Ovary (tissue), 9 donors: Measurements from ENCODE around the gene CYB5R4. TPM values are rescaled to one million over a fixed set of nuclear protein-coding genes. Genes with fewer than 3 reads are reported as not detected.

Experiments
- DNase-seq, 5 donors: peaks; one replicate each; pipeline ENCODE4 v3.0.0-alpha.2; 2019 to 2020
- H3K27ac ChIP-seq, 2 donors: fragments of 200-600 bp; one replicate each; pipeline versions ENCODE4 v1.5.1 to v1.8.0; 2019 to 2022
- H3K27me3 ChIP-seq: fragments of 200-600 bp; one replicate; pipeline ENCODE4 v1.8.0; 2022
- H3K36me3 ChIP-seq: fragments of 200-600 bp; sonication (generic); one replicate; pipeline ENCODE4 v1.5.1; 2019
- H3K4me1 ChIP-seq: one replicate; pipeline ENCODE4 v1.8.1; 2013; ENCODE audit warnings: mild to moderate bottlenecking, moderate library complexity; ENCODE audit not compliant: insufficient read depth
- H3K4me3 ChIP-seq: fragments of 200-600 bp; sonication (generic); one replicate; pipeline ENCODE4 v1.5.1; 2017
- H3K9me3 ChIP-seq, 2 donors: fragments of 200-600 bp in 1 of 2; sonication (generic) in 1 of 2; one replicate each; pipeline versions ENCODE4 v1.5.1 to v1.8.1; 2013 to 2019; ENCODE audit warnings: mild to moderate bottlenecking in 1 of 2, moderate library complexity in 1 of 2
- EP300 ChIP-seq: sonication (generic); formaldehyde crosslinking; IDR thresholded peaks from one replicate; pipeline ENCODE4 v1.6.1; 2017; ENCODE audit warnings: antibody characterized with exemption
- POLR2A ChIP-seq: fragments of 450-650 bp; IDR thresholded peaks from one replicate; pipeline ENCODE4 v1.6.1; 2017; ENCODE audit warnings: antibody characterized with exemption, mild to moderate bottlenecking, moderate library complexity
- WGBS, 3 donors: extraction: QIAGEN DNeasy Blood & Tissue Kit in 1 of 3; methylation state at CpG; one replicate each; pipeline versions ENCODE4 v1.1.5 to v1.1.7; 2013 to 2017; 5-methylcytosine and 5-hydroxymethylcytosine counted together
- intact Hi-C, 4 donors: fragments of 100-400 bp; cut with DNase I; formaldehyde crosslinking; loops; one replicate each; pipeline versions ENCODE4 v1.11.0 to v1.15.1; 2022 to 2023
- polyA plus RNA-seq, 2 donors: library from polyadenylated mRNA; stranded (reverse); fragments of 200-250 nt in 1 of 2; fragments of 350-450 nt in 1 of 2; fragmentation: Illumina TruSeq in 1 of 2; extraction: RNeasy Lipid Tissue Mini Kit (QIAGEN cat#74804) in 1 of 2; gene quantifications; one replicate each; pipeline ENCODE4 v1.2.3, GENCODE V29; 2013 to 2014
- total RNA-seq, 7 donors: library from RNA; depleted of rRNA in 2 of 7; stranded (reverse); fragments of >200 nt in 2 of 7; fragmentation: NEBNext Ultra II Directional in 3 of 7; extraction: Animal tissue kit (Norgen Biotek cat#: 25700) in 3 of 7; gene quantifications; one replicate each; pipeline versions ENCODE4 v1.1.0 to v1.2.4, GENCODE V29; 2016 to 2023
- TF ChIP-seq, protein P1 (sequence below), 3 donors: fragments of 450-650 bp in 2 of 3; fragments of 200-600 bp in 1 of 3; IDR thresholded peaks; one replicate each; pipeline versions ENCODE4 v1.5.1 to v1.8.0; 2016 to 2022; ENCODE audit warnings: antibody characterized with exemption in 3 of 3, mild to moderate bottlenecking in 1 of 3
- donor health status: DM: no; HTN: no; CAD: no; lungs with moderate emphysema.
- donor health status: DM: no; HTN: no; CAD: no.
- donor health status: Bipolar disorder and iron deficiency.
- donor health status: DM: yes; HTN: yes; CAD: no.
- donor health status: DM: no; HTN: no; CAD: no.
- donor health status: DM: yes; HTN: yes; CAD: no.

The CYB5R4 gene
- total and polyA plus RNA-seq, 9 donors, result 2.0 to 12.2 (median 8.9) TPM

DNA sequence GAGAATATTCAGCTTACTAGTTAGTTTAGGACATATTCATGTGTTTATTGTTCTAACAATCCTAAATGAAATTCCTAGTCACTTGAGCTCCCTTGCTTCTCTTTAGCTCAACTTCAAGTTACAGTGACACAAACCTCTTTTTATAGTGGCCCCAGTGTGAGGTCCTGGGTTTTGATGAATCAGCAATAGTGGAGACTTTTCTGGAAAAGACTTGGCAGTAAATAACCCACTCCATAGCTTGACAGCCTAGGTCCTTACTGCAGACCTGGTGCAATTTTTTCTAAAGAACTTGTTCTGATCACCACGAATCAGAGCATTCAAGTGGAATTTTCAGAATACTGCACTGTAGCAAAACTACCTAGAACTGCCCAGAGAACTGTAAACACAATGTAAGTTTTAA lies 13.2 kb upstream of the CYB5R4 start:
- H3K36me3 ChIP-seq, result no peaks in the 10 kb centered on the region
- no peak for DNase-seq
- 43 to 53% (median 53%) methylated on average over 1 of the region's 1 CpG for WGBS, 3 donors
- no peak overlapping the region for H3K4me3 ChIP-seq
- no peak overlapping the region for H3K27ac ChIP-seq
- H3K4me1 ChIP-seq, result no peaks in the 10 kb centered on the region
- H3K27me3 ChIP-seq, result no peaks in the 10 kb centered on the region
- TF ChIP-seq POLR2A (no peak), EP300 (no peak)
- TF ChIP-seq, protein P1, sequence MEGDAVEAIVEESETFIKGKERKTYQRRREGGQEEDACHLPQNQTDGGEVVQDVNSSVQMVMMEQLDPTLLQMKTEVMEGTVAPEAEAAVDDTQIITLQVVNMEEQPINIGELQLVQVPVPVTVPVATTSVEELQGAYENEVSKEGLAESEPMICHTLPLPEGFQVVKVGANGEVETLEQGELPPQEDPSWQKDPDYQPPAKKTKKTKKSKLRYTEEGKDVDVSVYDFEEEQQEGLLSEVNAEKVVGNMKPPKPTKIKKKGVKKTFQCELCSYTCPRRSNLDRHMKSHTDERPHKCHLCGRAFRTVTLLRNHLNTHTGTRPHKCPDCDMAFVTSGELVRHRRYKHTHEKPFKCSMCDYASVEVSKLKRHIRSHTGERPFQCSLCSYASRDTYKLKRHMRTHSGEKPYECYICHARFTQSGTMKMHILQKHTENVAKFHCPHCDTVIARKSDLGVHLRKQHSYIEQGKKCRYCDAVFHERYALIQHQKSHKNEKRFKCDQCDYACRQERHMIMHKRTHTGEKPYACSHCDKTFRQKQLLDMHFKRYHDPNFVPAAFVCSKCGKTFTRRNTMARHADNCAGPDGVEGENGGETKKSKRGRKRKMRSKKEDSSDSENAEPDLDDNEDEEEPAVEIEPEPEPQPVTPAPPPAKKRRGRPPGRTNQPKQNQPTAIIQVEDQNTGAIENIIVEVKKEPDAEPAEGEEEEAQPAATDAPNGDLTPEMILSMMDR (IDR thresholded peaks at IDR 0.05), result no peak
- intact Hi-C loops, result no loop called here
- no peaks in the 10 kb centered on the region for H3K9me3 ChIP-seq

DNA sequence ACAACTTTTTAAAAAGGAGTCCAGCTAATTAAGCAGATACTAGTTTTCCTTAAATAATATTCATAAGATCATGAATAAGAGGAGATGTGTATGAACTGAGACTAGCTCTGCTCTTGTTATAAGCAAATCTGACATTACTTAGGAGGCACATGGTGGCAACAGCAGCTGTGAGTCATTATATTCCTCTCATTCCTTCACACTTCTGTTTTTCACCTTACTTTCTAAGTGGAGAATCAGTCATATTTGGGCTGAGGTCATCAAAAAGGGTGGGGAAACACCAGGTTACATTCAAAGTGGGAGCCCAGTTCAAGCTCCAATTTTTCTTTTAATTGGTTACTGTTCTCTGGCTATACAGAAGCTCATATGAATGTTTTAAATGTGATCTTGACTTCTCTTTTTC lies 12.3 kb upstream of the CYB5R4 start:
- Histone ChIP-seq H3K36me3 (no peaks in the 10 kb centered on the region), H3K4me3 (no peak overlapping the region), H3K9me3 (no peaks in the 10 kb centered on the region), H3K27ac (no peak overlapping the region), H3K4me1 (no peaks in the 10 kb centered on the region), H3K27me3 (no peaks in the 10 kb centered on the region)
- TF ChIP-seq EP300 (no peak), POLR2A (no peak)
- TF ChIP-seq, protein P1 (IDR thresholded peaks at IDR 0.05), result no peak
- intact Hi-C loops, result no loop called here
- DNase-seq, result no peak

DNA sequence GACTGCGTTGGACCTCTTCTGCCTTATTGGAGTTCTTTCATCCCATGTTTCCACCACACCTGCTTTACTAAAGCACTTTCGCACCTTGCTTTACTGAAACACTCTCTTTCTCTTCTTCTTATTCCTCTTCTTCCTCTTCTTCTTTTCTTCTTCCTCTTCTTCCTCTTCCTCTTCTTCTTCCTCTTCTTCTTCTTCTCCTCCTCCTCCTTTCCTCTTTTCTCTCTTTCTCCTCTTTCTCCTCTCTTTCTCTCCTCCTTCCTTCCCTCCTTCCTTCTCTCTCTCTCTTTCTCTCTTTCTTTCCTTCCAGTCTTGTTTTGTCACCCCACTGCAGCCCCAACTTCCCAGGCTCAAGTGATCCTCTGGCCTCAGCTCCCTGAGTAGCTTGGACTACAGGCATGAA lies 10.4 kb upstream of the CYB5R4 start:
- intact Hi-C loops, result no loop called here
- no peaks in the 10 kb centered on the region for H3K27me3 ChIP-seq
- H3K4me3 ChIP-seq, result no peak overlapping the region
- no peak for DNase-seq
- TF ChIP-seq, protein P1 (IDR thresholded peaks at IDR 0.05), result no peak
- TF ChIP-seq EP300 (no peak), POLR2A (no peak)
- peaks cover 8% of the 10 kb centered on the region for H3K4me1 ChIP-seq
- no peaks in the 10 kb centered on the region for H3K36me3 ChIP-seq
- 82 to 83% (median 83%) methylated on average over 2 of the region's 2 CpGs for WGBS, 3 donors
- no peak overlapping the region for H3K27ac ChIP-seq
- no peaks in the 10 kb centered on the region for H3K9me3 ChIP-seq

DNA sequence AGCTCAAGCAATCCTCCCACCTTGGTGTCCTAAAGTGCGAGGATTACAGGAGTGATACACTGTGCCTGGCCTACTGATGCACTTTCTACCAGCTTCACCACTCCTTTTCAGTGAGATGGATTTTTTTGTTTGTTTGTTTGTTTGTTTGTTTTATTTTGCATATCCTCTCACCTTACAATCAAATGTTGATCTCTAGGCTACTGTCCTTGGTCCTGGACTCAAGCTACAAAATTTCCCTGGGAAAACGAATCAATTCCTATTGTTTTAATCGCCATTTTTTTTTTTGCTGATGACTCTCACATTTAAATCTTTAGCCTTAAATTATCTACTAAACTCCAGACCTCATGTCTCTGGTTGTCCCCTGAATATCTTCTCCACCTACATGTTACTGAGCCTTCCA lies 9.9 kb upstream of the CYB5R4 start:
- 77 to 87% (median 79%) methylated on average over 3 of the region's 3 CpGs for WGBS, 3 donors
- H3K27ac ChIP-seq, result no peak overlapping the region
- DNase-seq, result no peak
- no peak overlapping the region for H3K4me3 ChIP-seq
- intact Hi-C loops, result no loop called here
- no peaks in the 10 kb centered on the region for H3K36me3 ChIP-seq
- H3K27me3 ChIP-seq, result no peaks in the 10 kb centered on the region
- TF ChIP-seq EP300 (no peak), POLR2A (no peak)
- TF ChIP-seq, protein P1 (IDR thresholded peaks at IDR 0.05), result no peak
- peaks cover 8% of the 10 kb centered on the region for H3K4me1 ChIP-seq
- H3K9me3 ChIP-seq, result no peaks in the 10 kb centered on the region
